Activated CD8-positive, alpha-beta T cell treated with anti-CD3 and anti-CD28 coated beads for 36 hours (primary cell): ENCODE data around the gene TRAPPC12. TPM values are rescaled to one million over a fixed set of nuclear protein-coding genes. Genes with fewer than 3 reads are reported as not detected.

Experiments
- ATAC-seq: fragments of 200-7000 bp; cut with Tn5 transposase; one replicate; pipeline ENCODE4 v1.10.0; 2021; ENCODE audit warnings: mild to moderate bottlenecking, moderate library complexity
- CTCF ChIA-PET: fragments of 350-600 bp; sonication (Branson Sonifier 250); formaldehyde crosslinking; loops from one replicate; lab custom pipeline; 2021; ENCODE audit warnings: antibody characterized with exemption; lab: Charles Lee
- POLR2A ChIA-PET: fragments of 350-600 bp; sonication (Branson Sonifier 250); formaldehyde crosslinking; loops from one replicate; lab custom pipeline; 2021; ENCODE audit warnings: antibody characterized with exemption; lab: Charles Lee
- DNase-seq: peaks from one replicate; pipeline ENCODE4 v3.0.0-alpha.2; 2020
- H3K27ac Mint-ChIP-seq: one replicate; pipeline ENCODE4 v1.8.0; 2021; ENCODE audit warnings: mild to moderate bottlenecking, mixed read lengths
- H3K27me3 Mint-ChIP-seq: one replicate; pipeline ENCODE4 v1.8.0; 2021; ENCODE audit warnings: mixed read lengths
- H3K36me3 Mint-ChIP-seq: one replicate; pipeline ENCODE4 v1.8.0; 2021; ENCODE audit warnings: low read depth, mixed read lengths
- H3K4me1 Mint-ChIP-seq: one replicate; pipeline ENCODE4 v1.8.0; 2021; ENCODE audit warnings: low read depth, mixed read lengths
- H3K4me3 Mint-ChIP-seq: one replicate; pipeline ENCODE4 v1.8.0; 2021; ENCODE audit warnings: mild to moderate bottlenecking, moderate library complexity, mixed read lengths
- H3K9me3 Mint-ChIP-seq: one replicate; pipeline ENCODE4 v1.8.0; 2021; ENCODE audit warnings: mixed read lengths
- intact Hi-C: fragments of 100-400 bp; cut with micrococcal nuclease; formaldehyde crosslinking; loops from one replicate; pipeline ENCODE4 v1.10.0; 2022
- total RNA-seq, 2 experiments: library from RNA; stranded (reverse); gene quantifications; one replicate each; pipeline ENCODE4 v1.2.3, GENCODE V29; 2021
- TF ChIP-seq, protein P1 (sequence below): fragments of 200-600 bp; IDR thresholded peaks from one replicate; pipeline ENCODE4 v1.8.0; 2022; ENCODE audit warnings: antibody characterized with exemption, mild to moderate bottlenecking

TRAPPC12 gene
- total RNA-seq, 2 experiments from 2014 or later, result 52.9 to 65.3 TPM

DNA sequence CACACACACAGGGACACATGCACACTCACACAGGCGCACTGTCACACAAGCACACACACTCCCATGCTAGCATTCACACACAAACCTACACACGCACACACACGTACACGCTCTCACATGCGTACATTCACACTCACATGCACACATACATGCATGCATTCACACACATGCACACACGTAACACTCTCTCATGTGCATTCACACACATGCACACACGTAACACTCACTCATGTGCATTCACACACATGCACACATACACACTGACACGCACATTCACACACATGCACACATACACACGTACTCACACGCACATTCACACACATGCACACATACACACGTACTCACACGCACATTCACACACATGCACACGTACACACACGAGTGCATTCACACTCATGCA, 123.6 kb downstream of the TRAPPC12 start:
- Mint-ChIP-seq H3K4me3 (no peak overlapping the region), H3K27ac (no peak overlapping the region), H3K36me3 (peaks cover 33% of the 10 kb centered on the region), H3K9me3 (no peaks in the 10 kb centered on the region), H3K4me1 (no peaks in the 10 kb centered on the region), H3K27me3 (no peaks in the 10 kb centered on the region)
- DNase-seq (no peak), ATAC-seq (no peak)
- intact Hi-C loops, result no loop called here
- POLR2A ChIA-PET, result no interaction called here
- CTCF ChIA-PET, result no interaction called here
- TF ChIP-seq, protein P1, sequence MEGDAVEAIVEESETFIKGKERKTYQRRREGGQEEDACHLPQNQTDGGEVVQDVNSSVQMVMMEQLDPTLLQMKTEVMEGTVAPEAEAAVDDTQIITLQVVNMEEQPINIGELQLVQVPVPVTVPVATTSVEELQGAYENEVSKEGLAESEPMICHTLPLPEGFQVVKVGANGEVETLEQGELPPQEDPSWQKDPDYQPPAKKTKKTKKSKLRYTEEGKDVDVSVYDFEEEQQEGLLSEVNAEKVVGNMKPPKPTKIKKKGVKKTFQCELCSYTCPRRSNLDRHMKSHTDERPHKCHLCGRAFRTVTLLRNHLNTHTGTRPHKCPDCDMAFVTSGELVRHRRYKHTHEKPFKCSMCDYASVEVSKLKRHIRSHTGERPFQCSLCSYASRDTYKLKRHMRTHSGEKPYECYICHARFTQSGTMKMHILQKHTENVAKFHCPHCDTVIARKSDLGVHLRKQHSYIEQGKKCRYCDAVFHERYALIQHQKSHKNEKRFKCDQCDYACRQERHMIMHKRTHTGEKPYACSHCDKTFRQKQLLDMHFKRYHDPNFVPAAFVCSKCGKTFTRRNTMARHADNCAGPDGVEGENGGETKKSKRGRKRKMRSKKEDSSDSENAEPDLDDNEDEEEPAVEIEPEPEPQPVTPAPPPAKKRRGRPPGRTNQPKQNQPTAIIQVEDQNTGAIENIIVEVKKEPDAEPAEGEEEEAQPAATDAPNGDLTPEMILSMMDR, result no peak

DNA sequence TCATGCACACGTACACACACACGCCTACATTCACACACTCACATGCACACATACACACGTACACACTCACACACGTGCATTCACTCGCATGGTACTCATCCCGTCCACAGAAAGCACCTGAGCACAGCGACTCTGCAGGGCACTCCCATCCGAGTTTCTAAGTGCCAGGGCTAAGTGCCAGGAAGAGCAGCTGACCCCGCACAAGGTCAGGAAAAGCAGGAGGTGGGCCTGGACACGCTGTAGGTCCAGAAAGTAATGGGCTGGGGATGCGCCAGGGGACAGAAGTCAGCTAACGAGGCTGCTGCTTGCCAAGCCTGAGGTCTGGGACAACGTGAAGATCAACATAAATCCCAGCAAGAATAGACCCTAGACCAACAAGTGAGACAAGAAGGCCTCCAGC, 124.0 kb downstream of the TRAPPC12 start:
- Mint-ChIP-seq H3K27me3 (no peaks in the 10 kb centered on the region), H3K4me3 (no peak overlapping the region), H3K27ac (no peak overlapping the region), H3K36me3 (peaks cover 33% of the 10 kb centered on the region), H3K4me1 (no peaks in the 10 kb centered on the region), H3K9me3 (peaks cover 2% of the 10 kb centered on the region)
- ChIA-PET CTCF (no interaction called here), POLR2A (no interaction called here)
- DNase-seq, result no peak
- no peak for ATAC-seq
- TF ChIP-seq, protein P1, result no peak
- intact Hi-C loops, result no loop called here

DNA sequence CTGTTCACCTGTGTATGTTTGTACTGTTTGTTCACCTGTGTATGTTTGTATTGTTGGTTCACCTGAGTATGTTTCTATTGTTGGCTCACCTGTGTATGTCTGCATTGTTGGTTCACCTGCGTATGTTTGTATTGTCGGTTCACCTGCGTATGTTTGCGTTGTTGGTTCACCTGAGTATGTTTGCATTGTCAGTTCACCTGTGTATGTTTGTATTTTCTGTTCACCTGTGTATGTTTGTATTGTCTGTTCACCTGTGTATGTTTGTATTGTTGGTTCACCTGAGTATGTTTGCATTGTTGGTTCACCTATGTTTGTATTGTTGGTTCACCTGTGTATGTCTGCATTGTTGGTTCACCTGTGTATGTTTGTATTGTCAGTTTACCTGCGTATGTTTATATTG, 125.2 kb downstream of the TRAPPC12 start:
- CTCF ChIA-PET, result no interaction called here
- no peak for ATAC-seq
- intact Hi-C loops, result no loop called here

DNA sequence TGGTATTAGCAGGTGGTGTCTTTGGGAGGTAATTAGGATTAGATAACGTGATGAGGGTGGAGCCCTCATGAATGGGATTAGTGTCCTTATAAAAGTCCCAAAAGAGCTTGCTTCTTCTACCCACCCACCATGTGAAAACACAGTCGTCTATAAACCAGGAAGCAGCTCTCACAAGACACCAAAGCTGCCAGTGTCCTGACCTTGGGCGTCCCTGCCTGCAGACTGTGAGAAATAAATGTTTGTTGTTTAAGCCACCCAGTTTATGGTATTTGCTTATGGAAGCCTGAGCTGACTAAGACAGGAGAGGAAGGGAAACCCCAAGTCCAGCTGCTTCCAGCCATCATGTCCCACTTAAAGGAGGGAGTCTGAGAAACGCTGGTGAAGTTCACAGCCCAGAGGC, 126.3 kb downstream of the TRAPPC12 start:
- no peak overlapping the region for H3K27ac Mint-ChIP-seq
- H3K4me3 Mint-ChIP-seq, result no peak overlapping the region
- CTCF ChIA-PET, result no interaction called here
- peaks cover 40% of the 10 kb centered on the region for H3K36me3 Mint-ChIP-seq
- peaks cover 4% of the 10 kb centered on the region for H3K9me3 Mint-ChIP-seq
- TF ChIP-seq, protein P1, result no peak
- H3K27me3 Mint-ChIP-seq, result no peaks in the 10 kb centered on the region
- intact Hi-C loops, result no loop called here
- POLR2A ChIA-PET, result no interaction called here
- no peaks in the 10 kb centered on the region for H3K4me1 Mint-ChIP-seq
- DNase-seq, result no peak
- no peak for ATAC-seq

More for the DNA sequence above, 125.2 kb downstream of the TRAPPC12 start:
- no peak for DNase-seq
- POLR2A ChIA-PET, result interaction anchor here (0.7 kb wide), 1 partner anchor 13 kb away, joined by 3 read pairs; no protein-coding TSS in a partner anchor
- no peaks in the 10 kb centered on the region for H3K4me1 Mint-ChIP-seq
- H3K9me3 Mint-ChIP-seq, result peaks cover 4% of the 10 kb centered on the region
- H3K27me3 Mint-ChIP-seq, result no peaks in the 10 kb centered on the region
- no peak overlapping the region for H3K4me3 Mint-ChIP-seq
- no peak overlapping the region for H3K27ac Mint-ChIP-seq
- TF ChIP-seq, protein P1, result no peak
- H3K36me3 Mint-ChIP-seq, result peaks cover 34% of the 10 kb centered on the region

DNA sequence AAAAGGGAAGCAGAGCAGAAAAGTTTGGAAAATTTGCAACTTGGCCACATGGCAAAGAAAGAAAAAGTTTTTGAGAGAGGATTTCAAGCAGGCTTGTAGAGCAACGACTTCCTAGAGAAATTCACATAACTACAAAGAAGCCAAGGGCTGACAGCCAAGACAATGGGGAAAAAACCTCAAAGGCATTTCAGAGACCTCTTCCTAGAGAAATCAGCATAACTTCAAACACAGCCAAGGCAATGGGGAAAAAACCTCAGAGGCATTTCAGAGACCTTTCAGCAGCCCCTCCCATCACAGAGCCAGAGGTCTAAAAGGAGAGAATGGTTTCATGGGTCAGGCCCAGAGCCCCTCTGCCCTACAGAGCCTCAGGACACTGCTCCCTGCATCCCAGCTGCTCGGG, 132.6 kb downstream of the TRAPPC12 start:
- Mint-ChIP-seq H3K4me1 (no peaks in the 10 kb centered on the region), H3K4me3 (no peak overlapping the region), H3K36me3 (peaks cover 62% of the 10 kb centered on the region), H3K9me3 (peaks cover 12% of the 10 kb centered on the region), H3K27ac (no peak overlapping the region), H3K27me3 (no peaks in the 10 kb centered on the region)
- ChIA-PET POLR2A (no interaction called here), CTCF (no interaction called here)
- TF ChIP-seq, protein P1, result no peak
- intact Hi-C loops, result no loop called here
- no peak for ATAC-seq
- no peak for DNase-seq
